ENCODE data around the gene PPT2. TPM values are rescaled to one million over a fixed set of nuclear protein-coding genes. Genes with fewer than 3 reads are reported as not detected.

The PPT2 gene
- total RNA-seq, 6 donors from 2014 or later = 7.0 to 64.8 (median 16.8) TPM

DNA sequence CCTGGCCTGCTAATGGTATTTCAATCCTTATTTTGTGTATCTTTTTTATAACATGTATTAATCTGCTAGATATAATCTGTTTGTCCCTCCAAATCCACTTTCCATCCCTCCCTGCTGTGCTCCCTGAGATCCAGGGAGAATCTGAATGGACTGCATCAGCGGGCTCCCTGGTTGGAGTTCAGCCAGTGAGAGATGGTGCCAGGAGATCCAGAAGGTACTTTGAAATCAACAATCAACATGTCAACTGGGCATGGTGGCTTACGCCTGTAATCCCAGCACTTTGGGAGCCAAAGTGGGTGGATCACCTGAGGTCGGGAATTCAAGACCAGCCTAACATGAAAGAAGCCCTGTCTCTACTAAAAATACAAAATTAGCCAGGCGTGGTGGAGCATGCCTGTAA is 30.3 kb upstream of the PPT2 start:
- no peak overlapping the region for H3K4me3 ChIP-seq
- no peak overlapping the region for H3K27ac ChIP-seq
- H3K36me3 ChIP-seq = peaks cover 35 to 81% (median 55%) of the 10 kb centered on the region in 4 donors
- ATAC-seq (ENCODE audit: low FRiP score in 2 of 2) = no peak
- no peaks in the 10 kb centered on the region for H3K9me3 ChIP-seq
- peaks cover 24 to 34% (median 29%) of the 10 kb centered on the region in 4 donors for H3K4me1 ChIP-seq
- H3K27me3 ChIP-seq = no peaks in the 10 kb centered on the region
- WGBS, 2 donors = 98 to 99% methylated on average over 4 of the region's 4 CpGs
- TF ChIP-seq EP300 (IDR thresholded peaks at IDR 0.05) (no peak), POLR2A (IDR thresholded peaks at IDR 0.05) (no peak)
- DNase-seq = no peak

DNA sequence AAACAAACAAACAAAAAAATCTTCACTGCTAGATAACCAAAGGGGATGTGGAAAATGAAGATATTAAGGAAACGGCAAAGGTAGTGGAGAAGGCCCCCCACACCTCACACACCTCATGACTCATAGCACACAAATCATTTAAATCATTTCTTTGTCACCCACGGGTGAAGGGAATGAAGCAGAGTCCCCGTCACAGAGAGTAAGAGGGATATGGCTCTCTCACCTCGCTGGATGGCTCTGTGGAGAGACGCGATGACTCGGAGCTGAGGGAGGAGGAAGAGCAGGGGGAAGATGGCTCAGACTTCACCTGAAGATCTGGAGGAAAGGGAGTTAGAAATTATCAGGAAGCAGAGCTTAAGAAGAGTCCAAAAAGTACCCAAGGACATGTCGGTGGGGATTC is 27.1 kb upstream of the PPT2 start:
- H3K36me3 ChIP-seq = peaks cover 21 to 50% (median 30%) of the 10 kb centered on the region in 4 donors
- TF ChIP-seq EP300 (IDR thresholded peaks at IDR 0.05) (no peak), POLR2AphosphoS5 (IDR thresholded peaks at IDR 0.05) (no peak), POLR2A (IDR thresholded peaks at IDR 0.05) (no peak)
- TF ChIP-seq, protein P1, sequence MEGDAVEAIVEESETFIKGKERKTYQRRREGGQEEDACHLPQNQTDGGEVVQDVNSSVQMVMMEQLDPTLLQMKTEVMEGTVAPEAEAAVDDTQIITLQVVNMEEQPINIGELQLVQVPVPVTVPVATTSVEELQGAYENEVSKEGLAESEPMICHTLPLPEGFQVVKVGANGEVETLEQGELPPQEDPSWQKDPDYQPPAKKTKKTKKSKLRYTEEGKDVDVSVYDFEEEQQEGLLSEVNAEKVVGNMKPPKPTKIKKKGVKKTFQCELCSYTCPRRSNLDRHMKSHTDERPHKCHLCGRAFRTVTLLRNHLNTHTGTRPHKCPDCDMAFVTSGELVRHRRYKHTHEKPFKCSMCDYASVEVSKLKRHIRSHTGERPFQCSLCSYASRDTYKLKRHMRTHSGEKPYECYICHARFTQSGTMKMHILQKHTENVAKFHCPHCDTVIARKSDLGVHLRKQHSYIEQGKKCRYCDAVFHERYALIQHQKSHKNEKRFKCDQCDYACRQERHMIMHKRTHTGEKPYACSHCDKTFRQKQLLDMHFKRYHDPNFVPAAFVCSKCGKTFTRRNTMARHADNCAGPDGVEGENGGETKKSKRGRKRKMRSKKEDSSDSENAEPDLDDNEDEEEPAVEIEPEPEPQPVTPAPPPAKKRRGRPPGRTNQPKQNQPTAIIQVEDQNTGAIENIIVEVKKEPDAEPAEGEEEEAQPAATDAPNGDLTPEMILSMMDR (IDR thresholded peaks at IDR 0.05) = no peak
- ATAC-seq (ENCODE audit: low FRiP score in 2 of 2) = no peak

DNA sequence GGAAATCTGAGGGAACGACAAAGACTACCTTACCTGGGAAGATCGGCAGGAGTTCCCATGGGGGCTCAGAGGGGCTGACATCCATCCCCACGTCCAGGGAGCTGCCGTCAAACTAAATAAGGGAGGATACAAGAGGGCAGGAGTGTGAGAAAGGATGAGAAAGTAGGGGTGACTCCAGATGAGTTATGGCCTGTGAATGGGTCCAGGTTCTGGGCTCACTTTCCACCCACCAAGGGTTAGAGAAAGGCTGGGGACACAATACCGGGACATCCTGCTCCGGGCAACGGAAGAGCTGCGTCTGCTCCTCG is 26.6 kb upstream of the PPT2 start:
- TF ChIP-seq EP300 (IDR thresholded peaks at IDR 0.05) = no peak
- ATAC-seq (ENCODE audit: low FRiP score in 2 of 2) = no peak
- H3K4me3 ChIP-seq = peak overlapping the region; percentile 85 to 97 (median 90)
- peak overlapping the region; percentile 86 to 95 (median 90) for H3K27ac ChIP-seq
- no peak for DNase-seq
- H3K27me3 ChIP-seq = no peaks in the 10 kb centered on the region
- peaks cover 26 to 42% (median 28%) of the 10 kb centered on the region in 4 donors for H3K4me1 ChIP-seq
- no peaks in the 10 kb centered on the region for H3K9me3 ChIP-seq
- H3K36me3 ChIP-seq = peaks cover 16 to 46% (median 27%) of the 10 kb centered on the region in 4 donors
- 12 to 16% methylated on average over 4 to 9 of the region's 9 CpGs for WGBS, 2 donors

More for the DNA sequence above, 27.1 kb upstream of the PPT2 start:
- Histone ChIP-seq H3K27me3 (no peaks in the 10 kb centered on the region), H3K4me1 (peaks cover 26 to 42% (median 28%) of the 10 kb centered on the region in 4 donors), H3K4me3 (peak overlapping the region in 3 of 4 donors; percentile 85 to 97 (median 95)), H3K27ac (no peak overlapping the region), H3K9me3 (no peaks in the 10 kb centered on the region)
- 64 to 69% methylated on average over 8 of the region's 8 CpGs for WGBS, 2 donors
- no peak for DNase-seq

DNA sequence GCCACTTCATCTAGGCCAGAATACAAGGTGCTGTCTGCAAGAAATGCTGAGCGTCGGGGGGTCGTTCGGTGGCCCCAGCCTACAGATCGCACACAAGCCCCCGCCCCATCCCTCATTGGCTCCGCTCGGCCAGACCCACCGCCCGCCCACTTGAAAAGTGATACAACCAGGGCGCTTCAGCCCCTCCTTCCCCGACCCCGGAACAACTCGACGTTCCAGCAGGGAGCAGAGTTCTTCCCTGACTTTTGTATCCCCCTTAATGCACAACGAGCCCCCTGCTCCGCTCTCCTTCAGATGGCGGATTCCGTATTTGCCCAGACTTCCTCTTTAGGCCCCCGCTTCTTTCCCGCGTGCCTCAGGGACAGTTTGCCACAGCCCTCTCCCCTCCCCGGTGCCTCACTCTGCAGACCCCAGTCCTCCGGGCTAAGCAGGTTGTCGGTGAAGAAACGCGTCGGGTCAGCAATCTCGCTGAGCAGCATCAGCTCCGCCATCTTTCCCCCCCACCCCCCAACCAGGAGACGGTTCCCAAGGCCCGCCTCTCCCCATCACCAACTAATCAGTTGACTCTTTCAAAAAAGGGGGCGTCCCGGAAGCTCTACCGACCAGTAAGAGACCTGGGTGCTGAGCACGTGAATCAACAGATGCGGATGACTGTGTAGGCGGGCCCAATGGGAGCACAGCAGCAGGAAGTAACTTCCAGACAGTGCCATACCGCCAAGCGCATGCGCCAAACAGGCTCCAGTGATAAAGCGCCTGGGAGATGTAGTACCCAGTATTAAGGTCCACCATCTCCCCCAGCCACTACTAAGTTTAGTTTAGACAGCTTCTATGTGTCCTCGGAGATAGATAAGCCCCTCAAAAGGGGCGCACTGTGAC is 26.0 kb upstream of the PPT2 start, which contains the start of gene ATF6B:
TSS of gene ATF6B (minus strand) at position 530 of the 876 bp plus-strand sequence. CDS start at position 491, 39 bp downstream.
- Histone ChIP-seq H3K27ac (peak within 1 kb of the TSS; percentile 86 to 95 (median 90)), H3K27me3 (no peaks in the 10 kb centered on the region), H3K9me3 (no peaks in the 10 kb centered on the region), H3K4me3 (peak within 1 kb of the TSS; percentile 85 to 97 (median 90)), H3K4me1 (peaks cover 26 to 42% (median 28%) of the 10 kb centered on the region in 4 donors), H3K36me3 (peaks cover 16 to 40% (median 27%) of the 10 kb centered on the region in 4 donors)
- DNase-seq (peak in 1 of 2 donors; percentile 100), ATAC-seq (ENCODE audit: low FRiP score in 2 of 2) (peak; percentile 95 to 98)
- TF ChIP-seq EP300 (IDR thresholded peaks at IDR 0.05) (no peak), POLR2AphosphoS5 (IDR thresholded peaks at IDR 0.05) (peak; percentile 51 to 62), POLR2A (IDR thresholded peaks at IDR 0.05) (peak in 2 of 4 donors; percentile 17 to 82)
- TF ChIP-seq, protein P1 (IDR thresholded peaks at IDR 0.05) = no peak
- WGBS, 2 donors = 1% methylated on average over 27 to 44 of the region's 44 CpGs

DNA sequence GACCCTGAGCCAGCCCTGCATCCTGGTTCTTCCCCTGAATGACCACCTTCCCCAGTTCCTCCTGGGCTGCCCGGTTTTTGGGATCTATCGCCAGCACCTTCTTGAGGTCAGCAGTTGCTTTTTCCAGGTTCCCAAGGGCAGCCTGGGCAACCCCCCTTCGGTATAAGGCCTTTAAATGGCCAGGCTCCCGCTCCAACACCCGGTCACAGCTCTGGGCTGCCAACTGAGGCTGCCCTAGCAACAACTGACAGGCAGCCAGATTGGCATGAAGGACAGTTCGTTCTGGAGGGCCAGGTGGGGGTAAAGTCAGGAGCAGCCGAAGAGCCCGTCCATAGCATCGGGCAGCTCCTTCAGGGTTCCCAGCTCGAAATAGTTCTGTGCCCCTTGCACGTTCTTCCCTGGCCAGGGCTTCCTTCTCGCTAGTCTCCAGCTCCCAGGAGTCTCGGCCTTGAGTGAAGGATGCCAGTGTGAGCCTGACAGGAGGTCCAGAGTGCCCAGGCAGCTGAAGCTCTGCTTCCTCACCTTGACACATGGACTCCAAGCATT is 25.1 kb upstream of the PPT2 start:
- no peak for ATAC-seq (ENCODE audit: low FRiP score in 2 of 2)
- no peaks in the 10 kb centered on the region for H3K9me3 ChIP-seq
- TF ChIP-seq POLR2A (IDR thresholded peaks at IDR 0.05) (no peak), EP300 (IDR thresholded peaks at IDR 0.05) (no peak), POLR2AphosphoS5 (IDR thresholded peaks at IDR 0.05) (no peak)
- TF ChIP-seq, protein P1 (IDR thresholded peaks at IDR 0.05) = no peak
- no peaks in the 10 kb centered on the region for H3K27me3 ChIP-seq
- H3K4me3 ChIP-seq = peak overlapping the region in 2 of 4 donors; percentile 73 to 85
- H3K27ac ChIP-seq = peak overlapping the region; percentile 81 to 94 (median 86)
- H3K36me3 ChIP-seq = peaks cover 16 to 32% (median 25%) of the 10 kb centered on the region in 4 donors
- peaks cover 26 to 42% (median 28%) of the 10 kb centered on the region in 4 donors for H3K4me1 ChIP-seq
- WGBS, 2 donors = 90 to 93% methylated on average over 5 to 13 of the region's 13 CpGs
- DNase-seq = no peak
